HTERT RPE-1 (cell line): Measurements from ENCODE around the gene SH3BGRL2.
"Not testable (repeated sequence)": the region's sequence is repeated elsewhere in the genome, so short reads cannot be mapped to it uniquely, and the experiment has no call there.

ENCODE experiments used
- in situ Hi-C: fragments of 300-500 bp; cut with MboI; formaldehyde crosslinking; loops from 4 replicates; pipeline ENCODE4 v1.14.3; 2020; ENCODE audit warnings: low sequenced_read_pairs

Gene SH3BGRL2

DNA sequence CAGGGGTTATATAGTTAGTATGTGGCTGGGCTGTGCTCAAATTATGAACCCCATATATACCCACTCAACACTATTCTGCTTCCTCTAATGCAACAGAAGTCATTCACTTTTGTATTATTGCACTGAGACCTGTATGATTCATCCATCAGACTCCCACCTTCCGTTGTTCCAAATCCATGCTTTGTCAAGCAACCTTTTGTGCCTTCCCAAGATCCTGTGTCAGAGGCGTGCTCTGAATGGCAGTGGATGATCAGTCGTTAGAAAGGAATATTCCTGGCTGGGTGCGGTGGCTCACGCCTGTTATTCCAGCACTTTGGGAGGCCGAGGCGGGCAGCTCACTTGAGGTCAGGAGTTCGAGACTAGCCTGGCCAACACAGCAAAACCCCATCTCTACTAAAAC lies 103.2 kb downstream of the SH3BGRL2 start:
- in situ Hi-C loops, result no loop called here

- in situ Hi-C loops, result no loop called here
Observed at GRCh38 chr6:79735183-79735582, 104.1 kb downstream of the SH3BGRL2 start.

GRCh38 chr6:79737172-79737571 lies 106.0 kb downstream of the SH3BGRL2 start:
- in situ Hi-C loops, result no loop called here

DNA sequence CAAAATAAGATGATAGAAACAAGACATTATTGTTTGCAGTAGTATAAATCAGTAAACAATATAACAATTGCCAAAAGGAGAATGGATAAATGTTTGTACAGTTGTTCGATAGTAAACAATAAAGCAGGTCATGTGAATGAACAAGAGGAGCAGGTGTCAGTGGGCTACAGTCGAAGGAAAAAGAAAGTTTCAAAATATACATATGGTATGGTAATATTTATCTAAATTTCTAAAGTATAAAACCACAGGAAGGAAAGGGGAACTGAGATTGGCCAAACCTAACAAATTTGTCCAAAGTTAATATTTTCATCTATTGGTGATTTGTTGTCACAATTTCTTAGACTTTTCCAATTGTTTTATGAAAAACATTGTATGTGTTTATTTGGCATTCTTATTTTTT lies 110.9 kb downstream of the SH3BGRL2 start:
- in situ Hi-C loops, result no loop called here

GRCh38 chr6:79745282-79745681 lies 114.2 kb downstream of the SH3BGRL2 start:
- in situ Hi-C loops, result not testable (repeated sequence)

DNA sequence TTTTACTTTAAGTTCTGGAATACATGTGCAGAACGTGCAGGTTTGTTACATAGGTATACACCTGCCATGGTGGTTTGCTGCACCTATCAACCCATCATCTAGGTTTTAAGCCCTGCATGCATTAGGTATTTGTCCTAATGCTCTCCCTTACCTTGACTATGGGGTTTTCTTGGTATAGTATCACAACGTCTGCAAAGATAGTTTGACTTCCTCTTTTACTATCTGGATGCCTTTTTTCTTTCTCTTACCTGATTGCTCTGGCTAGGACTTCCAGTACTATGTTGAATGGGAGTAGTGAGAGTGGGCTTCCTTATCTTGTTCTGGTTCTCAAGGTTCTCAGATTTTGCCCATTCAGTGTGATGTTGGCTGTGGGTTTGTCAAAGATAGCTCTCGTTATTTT lies 115.2 kb downstream of the SH3BGRL2 start:
- in situ Hi-C loops, result not testable (repeated sequence)

- in situ Hi-C loops, result no loop called here
Observed at GRCh38 chr6:79750806-79751205, 119.7 kb downstream of the SH3BGRL2 start.
